ENCODE data around the gene RNF126. TPM values are rescaled to one million over a fixed set of nuclear protein-coding genes. Genes with fewer than 3 reads are reported as not detected.
"Not testable (repeated sequence)": the region's sequence is repeated elsewhere in the genome, so short reads cannot be mapped to it uniquely, and the experiment has no call there.

RNF126 gene
- total RNA-seq = 34.3 and 38.1 TPM in 2 replicates

DNA sequence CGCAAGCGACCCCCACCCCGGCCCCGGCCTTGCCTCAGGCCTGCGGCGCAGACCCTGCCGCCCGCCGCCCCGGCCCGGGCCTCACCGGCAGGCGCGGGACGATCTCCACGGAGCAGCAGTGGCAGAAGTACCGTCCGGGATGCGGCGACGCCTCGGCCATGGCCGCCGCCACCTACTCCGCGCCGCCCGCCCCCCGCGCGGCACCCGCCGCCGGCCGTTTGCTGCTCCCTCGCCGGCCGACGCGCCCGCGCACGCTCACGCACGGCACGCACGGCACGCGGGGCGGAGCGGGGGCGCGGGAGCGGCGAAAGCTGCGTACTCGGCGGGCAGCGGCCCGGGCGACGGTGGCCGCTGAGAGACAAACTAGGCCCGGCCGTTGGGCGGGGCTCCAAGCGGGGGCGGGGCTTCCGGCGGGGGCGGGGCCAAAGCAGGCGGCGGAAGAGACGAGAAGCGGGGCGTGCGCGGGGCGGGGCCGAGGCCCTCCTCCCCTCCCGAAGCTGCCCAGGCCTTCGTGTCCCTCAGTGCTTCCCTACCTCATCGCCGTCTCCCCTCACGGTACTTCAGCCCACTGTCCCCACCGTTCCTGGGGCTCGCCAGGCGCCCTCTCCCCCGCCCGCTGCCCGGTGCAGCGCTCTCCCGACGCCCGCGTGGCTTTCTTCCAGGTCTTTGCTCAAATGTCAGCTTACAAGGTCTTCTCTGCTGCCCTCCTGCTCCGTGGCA, at the start of gene RNF126:
RNF126 (minus strand) TSS at position 253 of the 720 bp plus-strand sequence; CDS start at position 160, 93 bp downstream.
- peak; percentile 63 for DNase-seq (ENCODE audit: low read depth, low spot score)

DNA sequence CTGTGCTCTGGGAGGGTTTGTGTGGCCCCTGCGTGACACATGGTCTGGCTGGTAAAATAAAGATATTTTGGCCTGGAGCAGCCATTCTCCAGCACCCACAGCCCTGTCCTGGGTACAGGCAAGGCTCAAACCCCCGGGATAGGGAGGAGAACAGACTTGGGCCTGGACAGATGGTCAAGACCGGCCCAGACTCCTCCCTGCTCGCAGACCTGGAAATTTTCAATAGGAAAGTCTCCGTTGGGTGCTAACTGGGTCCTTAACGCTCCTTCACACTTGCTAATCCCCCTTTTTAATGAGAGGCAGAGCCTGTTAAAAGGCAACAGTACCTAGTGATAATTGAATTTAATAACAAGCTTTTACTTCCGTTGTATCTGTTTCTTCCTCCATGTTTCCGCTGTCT, 48.2 kb upstream of the RNF126 start:
- no peak for DNase-seq (ENCODE audit: low read depth, low spot score)

GRCh38 chr19:710767-711166, 47.8 kb upstream of the RNF126 start:
- no peak for DNase-seq (ENCODE audit: low read depth, low spot score)

DNA sequence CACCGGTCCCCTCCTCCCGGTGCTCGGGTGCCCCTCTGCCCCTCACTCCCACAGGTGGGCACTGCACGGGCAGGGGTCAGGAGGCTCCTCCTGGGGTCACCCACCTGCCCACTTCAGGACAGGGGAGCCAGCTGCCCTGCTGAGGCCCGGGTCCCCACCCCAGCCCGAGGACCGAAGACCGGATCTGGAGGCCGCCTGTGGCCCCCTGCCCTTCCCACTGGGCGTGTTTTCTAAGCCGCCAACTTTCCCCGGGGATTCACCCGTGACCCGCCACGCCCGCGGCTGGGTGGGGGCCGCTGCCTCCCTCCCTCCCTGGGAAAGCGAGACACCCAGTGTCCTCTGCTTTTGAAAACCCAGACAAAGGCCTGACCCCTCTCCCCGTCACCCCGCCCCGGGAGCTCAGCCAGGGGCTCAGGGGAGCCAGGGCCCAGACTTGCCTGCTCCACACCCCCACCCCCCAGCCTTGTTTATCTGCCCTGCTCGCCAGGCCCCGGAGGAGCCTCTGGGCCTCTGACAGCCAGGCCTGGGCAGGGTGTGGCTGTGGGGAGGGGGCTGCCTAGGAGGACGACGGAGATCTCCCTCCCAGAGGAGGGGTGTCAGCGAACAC, 47.1 kb upstream of the RNF126 start:
- DNase-seq (ENCODE audit: low read depth, low spot score) = no peak

GRCh38 chr19:709196-709964, 46.4 kb upstream of the RNF126 start:
- DNase-seq (ENCODE audit: low read depth, low spot score) = no peak

GRCh38 chr19:708154-709143, 45.4 kb upstream of the RNF126 start, which contains the start of gene PALM:
PALM (plus strand) TSS chr19:708935; CDS start chr19:709147, 212 bp downstream.
- no peak for DNase-seq (ENCODE audit: low read depth, low spot score)

DNA sequence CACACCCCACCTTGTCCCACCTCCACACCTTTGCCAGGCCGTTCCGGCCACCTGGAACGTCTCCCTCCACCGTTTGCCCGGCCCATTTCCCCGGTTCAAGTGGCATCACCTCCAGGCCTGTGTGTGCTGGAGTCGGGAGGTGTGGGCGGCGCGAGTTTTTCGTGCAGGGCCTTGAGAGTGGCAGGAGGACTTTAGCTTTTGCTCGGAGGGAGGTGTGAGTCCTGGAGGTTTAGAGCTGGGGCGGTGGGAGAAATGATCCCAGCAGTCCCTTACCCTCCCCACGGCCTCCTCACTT, 41.4 kb upstream of the RNF126 start:
- DNase-seq (ENCODE audit: low read depth, low spot score) = no peak

- DNase-seq (ENCODE audit: low read depth, low spot score) = no peak
Measured at GRCh38 chr19:703651-704446, 40.8 kb upstream of the RNF126 start.

DNA sequence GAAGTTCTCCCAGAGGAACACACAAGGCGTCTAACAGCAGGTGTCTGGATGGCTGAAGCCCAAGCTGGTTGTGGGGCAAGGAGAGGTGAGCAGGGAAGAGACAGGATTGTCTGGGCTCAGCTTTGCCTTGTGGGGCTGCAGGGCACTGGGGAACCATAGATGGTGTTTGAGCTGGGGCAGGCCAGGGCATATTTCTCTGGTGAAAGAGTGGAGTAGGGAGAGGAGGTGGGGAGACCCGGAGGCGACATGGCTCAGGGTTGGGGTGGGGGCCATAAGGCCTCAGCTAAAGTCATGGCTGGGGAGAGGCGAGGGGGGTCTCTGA, 40.3 kb upstream of the RNF126 start:
- no peak for DNase-seq (ENCODE audit: low read depth, low spot score)

DNA sequence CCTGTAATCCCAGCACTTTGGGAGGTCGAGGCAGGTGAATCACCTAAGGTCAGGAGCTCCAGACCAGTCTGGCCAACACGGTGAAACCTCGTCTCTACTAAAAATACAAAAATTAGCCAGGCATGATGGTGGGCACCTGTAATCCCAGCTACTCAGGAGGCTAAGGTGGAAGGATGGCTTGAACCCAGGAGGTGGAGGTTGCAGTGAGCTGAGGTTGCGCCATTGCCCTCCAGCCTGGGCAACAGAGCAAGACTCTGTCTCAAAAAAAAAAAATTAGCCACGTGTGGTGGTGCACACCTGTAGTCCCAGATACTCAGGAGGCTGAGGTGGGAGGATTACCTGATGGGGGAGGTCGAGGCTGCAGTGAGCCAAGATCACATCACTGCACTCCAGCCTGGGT, 39.8 kb upstream of the RNF126 start:
- DNase-seq (ENCODE audit: low read depth, low spot score) = not testable (repeated sequence)

DNA sequence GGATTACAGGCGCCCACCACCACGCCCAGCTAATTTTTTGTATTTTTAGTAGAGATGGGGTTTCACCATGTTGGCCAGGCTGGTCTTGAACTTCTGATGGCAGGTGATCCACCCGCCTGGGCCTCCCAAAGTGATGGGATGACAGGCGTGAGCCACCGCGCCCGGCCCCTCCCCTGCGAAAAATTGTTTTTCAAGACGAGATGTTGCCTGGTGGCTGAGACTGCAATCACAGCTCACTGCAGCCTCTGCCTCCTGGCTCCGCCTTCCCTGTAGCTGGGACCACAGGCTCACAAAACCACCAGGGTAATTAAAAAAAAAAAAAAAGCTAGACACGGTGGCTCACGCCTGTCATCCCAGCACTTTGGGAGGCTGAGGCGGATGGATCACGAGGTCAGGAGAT, 36.9 kb upstream of the RNF126 start:
- DNase-seq (ENCODE audit: low read depth, low spot score) = not testable (repeated sequence)

DNA sequence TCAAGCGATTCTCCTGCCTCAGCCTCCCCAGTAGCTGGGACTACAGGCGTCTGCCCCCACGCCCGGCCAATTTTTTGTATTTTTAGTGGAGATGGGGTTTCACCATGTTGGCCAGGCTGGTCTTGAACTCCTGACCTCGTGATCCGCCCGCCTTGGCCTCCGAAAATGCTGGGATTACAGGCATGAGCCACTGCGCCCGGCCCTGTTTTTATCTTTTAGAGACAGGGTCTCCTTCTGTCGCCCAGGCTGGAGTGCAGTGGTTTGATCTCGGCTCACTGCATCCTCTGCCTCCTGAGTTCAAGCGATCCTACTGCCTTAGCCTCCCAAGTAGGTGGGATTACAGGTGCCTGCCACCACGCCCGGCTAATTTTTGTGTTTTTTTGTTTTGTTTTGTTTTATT, 35.5 kb upstream of the RNF126 start:
- DNase-seq (ENCODE audit: low read depth, low spot score) = not testable (repeated sequence)

DNA sequence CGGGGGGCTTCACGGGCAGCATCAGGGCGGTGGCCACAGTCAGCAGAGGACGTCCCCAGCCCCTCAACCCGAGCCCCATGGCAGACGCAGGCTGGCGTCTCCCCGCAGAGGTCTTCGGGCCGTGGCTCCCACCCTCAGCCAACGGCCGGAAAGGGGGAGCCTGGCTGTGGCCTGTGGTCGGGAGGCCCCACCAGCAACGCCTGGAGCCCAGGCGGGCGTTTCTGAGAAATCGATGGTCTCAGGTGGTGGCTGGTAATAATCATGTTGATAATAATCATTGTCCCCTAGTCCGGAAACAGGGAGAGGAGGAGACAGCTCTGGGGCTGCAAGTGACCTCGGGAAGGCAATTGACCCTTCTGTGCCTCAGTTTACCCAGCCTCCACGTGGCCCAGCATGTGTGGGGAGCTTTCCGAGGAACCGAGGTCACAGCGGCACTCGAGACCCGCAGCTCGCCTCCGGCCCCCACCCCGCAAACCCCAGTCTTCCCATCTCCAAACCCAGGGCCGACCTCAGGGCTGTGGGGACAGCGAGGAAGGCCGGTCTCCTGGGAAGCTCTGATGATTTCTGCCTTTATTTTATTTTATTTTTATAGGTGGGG, 32.4 kb upstream of the RNF126 start, which contains the start of gene PRSS57:
PRSS57 (minus strand) TSS at position 101 of the 598 bp plus-strand sequence; CDS start at position 79, 22 bp downstream.
- no peak for DNase-seq (ENCODE audit: low read depth, low spot score)

DNA sequence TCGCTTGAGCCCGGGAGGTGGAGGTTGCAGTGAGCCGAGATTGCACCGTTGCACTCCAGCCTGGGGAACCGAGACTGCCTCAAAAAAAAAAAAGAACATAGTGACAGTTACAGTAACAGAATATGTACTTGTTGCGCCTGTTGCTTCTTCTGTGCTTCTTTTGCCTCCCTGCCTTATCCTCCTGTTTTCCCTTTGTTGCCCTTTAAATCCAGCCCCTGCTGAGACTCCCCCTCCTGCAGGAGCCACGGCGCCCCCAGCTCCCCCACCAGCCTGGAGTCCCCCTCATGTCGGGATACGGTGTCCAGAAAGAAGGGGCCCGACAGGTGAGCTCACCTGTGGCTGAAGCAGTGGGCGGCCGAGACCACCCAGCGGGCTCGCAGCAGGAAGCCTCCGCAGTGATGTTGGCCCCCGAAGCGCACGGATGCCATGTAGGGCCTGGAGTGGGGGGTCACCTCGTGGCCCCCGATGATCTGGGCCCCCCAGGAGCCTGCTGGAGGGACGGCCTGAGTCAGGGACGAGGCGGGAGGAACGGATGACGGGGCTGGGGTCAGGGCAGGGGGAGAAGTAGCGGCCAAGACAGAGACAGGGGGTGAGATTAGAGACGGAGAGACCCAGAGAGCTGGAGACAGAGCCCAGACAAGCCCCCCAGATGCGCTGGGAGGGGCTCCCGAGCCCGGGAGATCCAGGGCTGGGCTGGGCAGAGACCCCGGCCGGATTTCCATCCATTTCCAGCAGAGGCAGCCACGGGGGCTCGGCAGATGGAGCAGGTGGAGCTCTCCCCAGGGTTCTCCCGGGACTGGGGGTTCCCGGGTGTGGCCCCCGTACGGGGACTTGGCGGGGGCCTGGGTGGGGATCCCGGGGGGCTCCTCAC, 31.7 kb upstream of the RNF126 start:
- DNase-seq (ENCODE audit: low read depth, low spot score) = no peak

DNA sequence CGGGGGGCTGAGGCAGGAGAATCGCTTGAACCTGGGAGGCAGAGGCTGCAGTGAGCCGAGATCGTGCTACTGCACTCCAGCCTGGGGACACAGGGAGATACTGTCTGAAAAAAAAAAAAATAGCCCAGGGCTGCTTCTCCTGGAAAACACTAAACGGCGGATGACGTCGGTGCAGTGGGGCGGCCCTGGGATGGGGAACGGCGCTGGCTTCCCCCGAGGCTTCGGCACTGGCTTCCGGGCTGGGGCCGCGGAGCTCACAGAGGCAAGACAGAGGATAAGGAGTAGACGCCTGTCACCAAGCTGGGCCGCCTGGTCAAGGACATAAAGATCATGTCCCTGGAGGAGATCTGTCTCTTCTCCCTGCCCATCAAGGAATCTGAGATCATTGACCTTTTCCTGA, 27.2 kb upstream of the RNF126 start:
- no peak for DNase-seq (ENCODE audit: low read depth, low spot score)

DNA sequence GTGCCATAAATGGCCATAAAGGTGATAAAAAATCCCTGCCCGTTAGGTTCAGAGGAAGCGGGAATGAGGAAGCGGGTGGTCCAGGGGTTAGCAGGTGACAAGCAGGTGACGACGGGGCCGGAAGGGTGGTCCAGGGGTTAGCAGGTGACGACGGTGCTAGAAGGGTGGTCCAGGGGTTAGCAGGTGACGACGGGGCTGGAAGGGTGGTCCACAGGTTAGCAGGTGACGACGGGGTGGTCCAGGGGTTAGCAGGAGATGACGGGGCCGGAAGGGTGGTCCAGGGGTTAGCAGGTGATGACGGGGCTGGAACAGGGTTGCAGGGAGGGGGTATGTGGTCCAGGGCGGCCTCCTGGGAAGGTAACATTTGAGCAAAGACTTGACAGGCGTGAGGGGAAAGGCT, 26.0 kb upstream of the RNF126 start:
- no peak for DNase-seq (ENCODE audit: low read depth, low spot score)

DNA sequence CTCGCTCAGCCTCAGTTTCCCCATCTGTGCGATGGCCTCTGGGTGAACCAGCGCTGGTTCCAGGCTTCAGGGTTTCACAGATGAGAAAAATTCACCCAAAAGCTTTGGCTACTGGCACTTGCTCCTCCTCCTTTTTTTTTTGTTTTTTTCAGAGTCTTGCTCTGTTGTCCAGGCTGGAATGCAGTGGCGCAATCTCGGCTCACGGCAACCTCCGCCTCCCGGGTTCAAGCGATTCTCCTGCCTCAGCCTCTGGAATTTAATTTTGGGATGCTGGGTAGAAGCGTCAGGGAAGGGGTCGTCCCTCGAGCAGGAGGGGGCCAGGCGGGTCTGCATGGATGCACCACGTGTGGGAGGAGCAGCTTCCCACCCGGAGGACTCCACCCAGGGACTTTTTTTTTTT, 25.2 kb upstream of the RNF126 start:
- no peak for DNase-seq (ENCODE audit: low read depth, low spot score)

DNA sequence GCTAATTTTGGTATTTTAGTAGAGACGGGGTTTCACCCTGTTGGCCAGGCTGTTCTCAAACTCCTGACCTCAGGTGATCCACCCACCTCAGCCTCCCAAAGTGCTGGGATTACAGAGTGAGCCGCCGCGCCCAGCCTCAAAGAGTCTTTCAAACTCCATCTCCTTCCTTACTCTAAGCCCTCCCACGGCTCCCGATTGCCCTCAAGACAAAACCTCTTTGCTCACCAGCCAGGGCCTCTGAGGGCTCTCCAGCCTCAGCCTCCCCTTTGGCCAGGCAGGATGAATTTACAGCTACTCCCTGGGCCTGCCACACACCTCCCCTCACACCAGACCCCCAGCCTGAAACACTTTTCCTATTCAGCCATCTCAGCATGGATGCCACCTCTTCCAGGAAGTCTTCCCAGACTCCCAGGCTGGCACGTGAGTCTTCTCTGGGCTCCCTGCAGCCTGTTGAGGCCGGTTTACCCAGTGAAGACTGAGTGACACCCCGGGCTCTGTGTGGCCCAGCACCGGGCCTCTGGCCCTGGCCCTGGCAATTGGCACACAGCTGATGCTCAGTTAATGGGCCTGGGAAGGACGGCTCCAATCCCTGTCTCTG, 24.7 kb upstream of the RNF126 start:
- DNase-seq (ENCODE audit: low read depth, low spot score) = no peak

Data from pulmonary artery endothelial cell (primary cell).